GM10248 (cell line): ENCODE results near the gene LYPD6B.

Source experiments
- CTCF ChIA-PET: fragments of 300-600 bp; sonication (Branson Sonifier 250); formaldehyde crosslinking; extraction: SDS; loops from one replicate; lab custom pipeline; 2021; ENCODE audit warnings: antibody characterized with exemption; lab: Yijun Ruan, JAX
- POLR2A ChIA-PET: fragments of 350-650 bp; sonication (Branson Sonifier 250); formaldehyde crosslinking; extraction: SDS; loops from one replicate; lab custom pipeline; 2020; ENCODE audit warnings: antibody characterized with exemption; lab: Yijun Ruan, JAX
- DNase-seq: peaks from one replicate; pipeline ENCODE4 v3.0.0; 2012; ENCODE audit errors: extremely low spot score
- TF ChIP-seq, protein P1 (sequence below): IDR thresholded peaks from 2 replicates; pipeline ENCODE4 v1.5.1; 2012; ENCODE audit warnings: mild to moderate bottlenecking, low read depth; ENCODE audit errors: extremely low read depth, missing control alignments, control extremely low read depth

LYPD6B gene

DNA sequence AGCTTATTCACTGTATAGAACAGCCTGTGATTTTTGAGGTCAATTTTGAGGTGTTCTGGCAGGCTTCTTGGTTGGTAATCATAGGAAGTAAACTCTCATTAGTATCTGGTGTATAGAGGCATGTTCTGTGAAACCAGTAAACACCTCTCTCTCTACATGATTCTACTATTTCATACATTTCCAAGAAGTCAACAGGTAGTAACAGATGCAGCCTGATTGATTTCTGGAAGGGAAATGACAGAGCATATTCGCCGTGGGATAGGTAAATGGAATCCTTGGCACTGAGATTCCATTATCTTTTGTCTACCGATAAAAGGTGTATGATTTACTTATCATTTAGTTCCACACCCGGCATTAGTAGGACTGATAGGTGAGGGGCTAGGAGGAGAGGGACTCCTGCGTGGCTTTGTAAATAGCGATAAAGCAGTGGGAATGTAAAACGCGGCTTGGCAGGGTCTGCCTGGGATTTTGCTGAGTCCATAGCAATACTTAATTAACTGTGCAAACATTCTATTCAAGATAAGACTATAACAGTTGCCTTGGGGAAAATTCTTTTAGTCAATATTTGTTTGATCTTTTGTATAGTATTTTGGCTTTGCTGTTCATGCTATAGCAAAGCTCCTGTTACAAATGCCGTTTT lies 32.3 kb downstream of the LYPD6B start:
- ChIA-PET CTCF (interaction anchor here (1.0 to 1.6 kb wide), 2 partner anchors 11 to 31 kb away, joined by 3 to 4 read pairs; no protein-coding TSS in a partner anchor), POLR2A (no interaction called here)
- DNase-seq, result no peak
- TF ChIP-seq, protein P1, sequence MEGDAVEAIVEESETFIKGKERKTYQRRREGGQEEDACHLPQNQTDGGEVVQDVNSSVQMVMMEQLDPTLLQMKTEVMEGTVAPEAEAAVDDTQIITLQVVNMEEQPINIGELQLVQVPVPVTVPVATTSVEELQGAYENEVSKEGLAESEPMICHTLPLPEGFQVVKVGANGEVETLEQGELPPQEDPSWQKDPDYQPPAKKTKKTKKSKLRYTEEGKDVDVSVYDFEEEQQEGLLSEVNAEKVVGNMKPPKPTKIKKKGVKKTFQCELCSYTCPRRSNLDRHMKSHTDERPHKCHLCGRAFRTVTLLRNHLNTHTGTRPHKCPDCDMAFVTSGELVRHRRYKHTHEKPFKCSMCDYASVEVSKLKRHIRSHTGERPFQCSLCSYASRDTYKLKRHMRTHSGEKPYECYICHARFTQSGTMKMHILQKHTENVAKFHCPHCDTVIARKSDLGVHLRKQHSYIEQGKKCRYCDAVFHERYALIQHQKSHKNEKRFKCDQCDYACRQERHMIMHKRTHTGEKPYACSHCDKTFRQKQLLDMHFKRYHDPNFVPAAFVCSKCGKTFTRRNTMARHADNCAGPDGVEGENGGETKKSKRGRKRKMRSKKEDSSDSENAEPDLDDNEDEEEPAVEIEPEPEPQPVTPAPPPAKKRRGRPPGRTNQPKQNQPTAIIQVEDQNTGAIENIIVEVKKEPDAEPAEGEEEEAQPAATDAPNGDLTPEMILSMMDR, result no peak

- ChIA-PET CTCF (interaction anchor here (1.4 kb wide), 1 partner anchor 13 kb away, joined by 4 read pairs; no protein-coding TSS in a partner anchor), POLR2A (no interaction called here)
Observed at GRCh38 chr2:149075105-149075504, 36.6 kb downstream of the LYPD6B start.

DNA sequence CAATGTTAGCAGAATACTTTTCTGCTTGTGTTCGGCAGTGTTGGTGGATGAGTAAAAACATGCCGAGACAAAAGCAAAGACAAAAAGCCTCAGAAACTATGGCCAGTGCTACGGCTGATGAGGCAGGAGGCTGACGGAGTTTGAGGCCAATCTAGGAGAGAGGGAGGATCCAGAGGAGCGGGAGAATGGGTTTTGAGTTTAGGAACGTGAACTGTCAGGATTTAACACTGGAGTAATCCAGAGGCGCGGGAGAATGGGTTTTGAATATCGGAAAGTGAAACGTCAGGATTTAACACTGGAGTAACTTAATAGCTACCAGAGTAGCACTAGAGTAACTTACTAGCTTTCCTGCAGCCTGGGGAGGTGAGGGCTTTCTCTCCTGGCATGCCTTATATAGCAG lies 37.4 kb downstream of the LYPD6B start:
- CTCF ChIA-PET, result no interaction called here
- POLR2A ChIA-PET, result no interaction called here
- DNase-seq, result no peak
- TF ChIP-seq, protein P1, result no peak

More at GRCh38 chr2:149075105-149075504, 36.6 kb downstream of the LYPD6B start:
- TF ChIP-seq, protein P1, result no peak
- no peak for DNase-seq

- POLR2A ChIA-PET, result no interaction called here
- CTCF ChIA-PET, result no interaction called here
- TF ChIP-seq, protein P1, result no peak
- no peak for DNase-seq
Observed at GRCh38 chr2:149076863-149077412, 38.4 kb downstream of the LYPD6B start.

DNA sequence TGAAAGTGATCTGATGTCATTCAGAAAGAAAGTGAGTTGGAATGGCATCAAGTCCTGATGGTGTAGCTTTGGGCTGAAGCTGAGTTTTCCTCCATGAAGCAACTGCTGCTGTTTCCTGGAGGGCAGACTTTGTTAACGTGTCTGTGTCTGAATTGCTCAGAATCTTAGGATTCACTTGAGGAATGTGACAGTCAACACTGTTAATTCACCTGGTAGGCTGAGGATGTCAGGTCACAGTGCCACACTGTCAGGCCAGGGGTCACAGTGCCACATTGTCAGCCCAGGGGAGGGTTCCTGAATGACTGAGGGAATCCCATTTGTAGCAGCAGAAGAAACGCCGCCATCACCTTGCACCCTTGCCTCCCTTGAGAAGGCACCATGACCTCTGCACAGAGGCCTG lies 39.4 kb downstream of the LYPD6B start:
- TF ChIP-seq, protein P1, result no peak
- ChIA-PET CTCF (interaction anchor here (1.4 kb wide), 1 partner anchor 17 kb away, joined by 3 read pairs; no protein-coding TSS in a partner anchor), POLR2A (no interaction called here)
- no peak for DNase-seq

DNA sequence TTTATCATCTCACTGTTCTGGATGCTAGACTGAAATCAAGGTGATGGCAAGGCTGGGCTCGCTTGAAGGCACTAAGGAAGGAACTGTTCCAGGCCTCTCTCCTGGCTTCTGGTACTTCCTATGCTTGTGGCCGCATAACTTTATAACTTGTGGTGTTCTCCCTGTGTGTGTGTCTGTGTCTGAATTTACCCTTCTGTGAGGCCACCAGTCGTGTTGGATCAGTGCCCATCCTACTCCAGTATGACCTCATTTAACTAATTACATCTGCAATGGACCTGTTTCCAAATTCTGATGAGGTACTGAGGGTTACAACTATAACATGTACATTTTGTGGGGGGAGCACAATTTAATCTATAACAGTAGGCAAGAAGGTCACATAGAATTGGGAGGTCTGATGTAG lies 41.6 kb downstream of the LYPD6B start:
- DNase-seq, result no peak
- TF ChIP-seq, protein P1, result no peak

More for the DNA sequence above, 41.6 kb downstream of the LYPD6B start:
- CTCF ChIA-PET, result no interaction called here
- POLR2A ChIA-PET, result no interaction called here
